Sigmoid colon (tissue), 7 donors: ENCODE results near the gene SERPINE1. TPM values are rescaled to one million over a fixed set of nuclear protein-coding genes. Genes with fewer than 3 reads are reported as not detected.

Experiments used
- DNase-seq: peaks from one replicate; pipeline ENCODE4 v3.0.0-alpha.2; 2019
- H3K27ac ChIP-seq, 4 donors: fragments of 200-600 bp; sonication (generic); one replicate each; pipeline ENCODE4 v1.5.1; 2016 to 2019; ENCODE audit warnings: mild to moderate bottlenecking in 1 of 4
- H3K27me3 ChIP-seq, 3 donors: fragments of 200-600 bp; sonication (generic); one replicate each; pipeline ENCODE4 v1.5.1; 2019; ENCODE audit warnings: mild to moderate bottlenecking in 1 of 3
- H3K36me3 ChIP-seq, 4 donors: fragments of 200-600 bp; sonication (generic); one replicate each; pipeline ENCODE4 v1.5.1; 2016 to 2019
- H3K4me1 ChIP-seq, 4 donors: fragments of 200-600 bp; sonication (generic); one replicate each; pipeline ENCODE4 v1.5.1; 2017 to 2019
- H3K4me3 ChIP-seq, 4 donors: fragments of 200-600 bp; sonication (generic); one replicate each; pipeline ENCODE4 v1.5.1; 2017 to 2019; ENCODE audit warnings: mild to moderate bottlenecking in 2 of 4, moderate library complexity in 1 of 4
- H3K9me3 ChIP-seq, 4 donors: fragments of 200-600 bp in 3 of 4; sonication (generic) in 3 of 4; one replicate each; pipeline versions ENCODE4 v1.5.1 to v1.6.1; 2013 to 2019
- EP300 ChIP-seq, 4 donors: sonication (generic); formaldehyde crosslinking; IDR thresholded peaks; one replicate each; pipeline ENCODE4 v1.6.1; 2017; ENCODE audit warnings: antibody characterized with exemption in 4 of 4
- POLR2A ChIP-seq, 2 donors: fragments of 450-650 bp; IDR thresholded peaks; one replicate each; pipeline ENCODE4 v1.6.1; 2016; ENCODE audit warnings: antibody characterized with exemption in 2 of 2, mild to moderate bottlenecking in 2 of 2, moderate library complexity in 2 of 2
- POLR2AphosphoS5 ChIP-seq, 4 donors: sonication (generic); formaldehyde crosslinking; IDR thresholded peaks; one replicate each; pipeline ENCODE4 v1.6.1; 2017; ENCODE audit warnings: antibody characterized with exemption in 4 of 4
- WGBS, 2 donors: extraction: QIAGEN DNeasy Blood & Tissue Kit; methylation state at CpG; one replicate each; pipeline ENCODE4 v1.1.7; 2013; 5-methylcytosine and 5-hydroxymethylcytosine counted together
- intact Hi-C: fragments of 100-400 bp; cut with DNase I; formaldehyde crosslinking; loops from one replicate; pipeline ENCODE4 v1.15.1; 2023
- polyA plus RNA-seq, 3 donors: library from polyadenylated mRNA; stranded (reverse); fragments of 200-250 nt; gene quantifications; one replicate each; pipeline ENCODE4 v1.2.3, GENCODE V29; 2013
- total RNA-seq, 4 donors: library from RNA; depleted of rRNA; stranded (reverse); fragments of >200 nt; gene quantifications; one replicate each; pipeline ENCODE4 v1.1.0, GENCODE V29; 2016
- TF ChIP-seq, protein P1 (sequence below), 4 experiments: fragments of 450-650 bp in 3 of 4; fragments of 200-600 bp in 1 of 4; IDR thresholded peaks; one replicate each; pipeline ENCODE4 v1.5.1; 2016 to 2019; ENCODE audit warnings: antibody characterized with exemption in 4 of 4, mild to moderate bottlenecking in 3 of 4, moderate library complexity in 2 of 4
- donor health status: healthy with polysubstance abuse.
- donor health status: Bipolar disorder and iron deficiency.
- donor health status: healthy.

SERPINE1 gene
- total and polyA plus RNA-seq, 7 donors, result 0.46 to 21.3 (median 9.3) TPM

DNA sequence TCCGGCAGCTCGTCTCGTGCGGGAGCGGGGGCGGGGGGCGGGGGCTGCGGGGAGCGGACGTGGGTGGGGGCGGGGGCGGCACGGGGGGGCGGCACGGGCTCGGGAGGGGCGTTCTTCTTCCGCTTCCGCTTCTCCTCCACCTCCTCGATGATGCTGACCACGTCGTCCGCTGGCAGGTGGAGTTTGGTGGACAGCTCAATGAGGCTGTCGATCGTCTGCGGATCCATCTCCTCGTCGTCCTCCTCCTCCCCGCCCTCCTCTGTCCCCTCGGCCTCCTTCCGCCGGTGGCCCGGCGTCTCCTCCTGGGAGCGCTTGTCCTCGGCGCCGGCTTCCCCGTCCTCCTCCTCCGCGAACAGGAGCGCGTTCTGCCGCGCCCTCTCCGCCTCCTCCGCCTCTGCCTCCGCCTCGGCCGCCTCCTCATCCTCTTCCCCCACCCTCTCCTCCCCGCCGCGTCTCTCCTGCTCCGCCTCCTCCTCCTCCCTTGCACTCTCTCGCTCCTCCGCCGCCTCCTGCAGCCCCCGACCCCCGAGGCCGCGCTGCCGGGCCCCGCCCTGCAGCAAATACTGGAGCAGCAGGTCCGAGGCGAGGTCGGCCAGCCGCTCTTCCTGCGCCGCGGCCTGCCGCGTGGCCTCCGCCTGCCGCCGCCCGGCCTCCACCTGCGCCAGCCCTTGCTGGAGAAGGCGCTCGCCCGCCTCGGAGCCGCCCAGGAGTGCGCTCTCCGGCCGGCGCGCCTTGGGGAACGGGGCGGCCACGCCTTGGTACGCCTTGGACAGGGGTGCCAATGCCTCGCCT lies 36.6 kb downstream of the SERPINE1 start:
- Histone ChIP-seq H3K9me3 (no peaks in the 10 kb centered on the region), H3K4me1 (peaks cover 0 to 42% (median 42%) of the 10 kb centered on the region in 4 donors), H3K27ac (no peak overlapping the region), H3K36me3 (peaks cover 5 to 30% (median 15%) of the 10 kb centered on the region in 4 donors), H3K4me3 (peak overlapping the region in 3 of 4 donors; percentile 12 to 35 (median 25)), H3K27me3 (peaks cover 55 to 84% (median 74%) of the 10 kb centered on the region in 3 donors)
- WGBS, 2 donors, result 1% methylated on average over 82 to 92 of the region's 92 CpGs
- DNase-seq, result no peak
- intact Hi-C loops, result loop anchor here (10.0 kb wide), 1 partner anchor 269 kb away; the partner anchor contains the start of gene ACHE
- no peak for TF ChIP-seq POLR2A (IDR thresholded peaks at IDR 0.05)
- no peak for TF ChIP-seq EP300 (IDR thresholded peaks at IDR 0.05)
- TF ChIP-seq POLR2AphosphoS5 (IDR thresholded peaks at IDR 0.05), result no peak

DNA sequence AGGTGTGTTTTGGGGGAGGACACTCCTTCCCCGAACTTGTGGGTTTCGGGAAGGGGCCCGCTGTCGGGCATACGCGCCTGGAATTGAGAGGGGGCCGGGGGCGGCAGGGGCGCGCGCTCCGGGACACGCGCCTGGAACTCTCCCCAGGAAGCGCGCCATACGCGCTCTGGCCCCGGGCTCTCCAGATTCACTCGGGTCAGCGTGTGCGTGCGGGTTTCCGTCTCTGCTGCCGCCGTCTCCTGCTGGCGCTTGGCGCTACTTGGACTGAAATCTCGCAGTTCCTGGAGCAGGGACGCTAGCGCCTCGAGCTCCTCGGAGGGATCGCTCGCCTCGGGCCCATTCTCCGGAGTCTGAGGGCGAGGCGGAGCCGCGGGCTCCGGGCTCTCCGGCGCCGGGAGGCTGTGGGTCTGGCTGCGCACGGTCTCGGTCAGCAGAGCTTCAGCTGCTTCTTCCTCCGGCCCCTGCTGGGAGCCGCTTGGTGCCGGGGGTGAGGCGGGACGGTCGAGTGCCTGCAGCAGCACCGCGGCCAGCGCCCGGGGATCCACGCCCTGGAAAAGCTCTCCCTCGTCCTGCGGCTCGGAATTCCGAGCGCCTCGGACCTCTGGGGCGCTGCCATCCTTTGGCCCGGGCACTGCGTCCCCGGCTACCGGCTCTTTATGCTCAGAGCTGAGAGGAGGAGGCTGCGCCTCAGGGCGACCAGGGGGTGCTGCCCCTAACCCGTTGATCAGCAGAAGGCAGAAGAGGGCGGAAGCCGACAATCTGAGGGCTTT lies 37.4 kb downstream of the SERPINE1 start:
- Histone ChIP-seq H3K9me3 (no peaks in the 10 kb centered on the region), H3K27ac (no peak overlapping the region), H3K4me1 (peaks cover 0 to 42% (median 42%) of the 10 kb centered on the region in 4 donors), H3K4me3 (peak overlapping the region in 2 of 4 donors; percentile 25 to 35), H3K36me3 (peaks cover 4 to 22% (median 10%) of the 10 kb centered on the region in 4 donors), H3K27me3 (peaks cover 55 to 92% (median 81%) of the 10 kb centered on the region in 3 donors)
- 3% methylated on average over 75 of the region's 75 CpGs for WGBS, 2 donors
- TF ChIP-seq, protein P1, sequence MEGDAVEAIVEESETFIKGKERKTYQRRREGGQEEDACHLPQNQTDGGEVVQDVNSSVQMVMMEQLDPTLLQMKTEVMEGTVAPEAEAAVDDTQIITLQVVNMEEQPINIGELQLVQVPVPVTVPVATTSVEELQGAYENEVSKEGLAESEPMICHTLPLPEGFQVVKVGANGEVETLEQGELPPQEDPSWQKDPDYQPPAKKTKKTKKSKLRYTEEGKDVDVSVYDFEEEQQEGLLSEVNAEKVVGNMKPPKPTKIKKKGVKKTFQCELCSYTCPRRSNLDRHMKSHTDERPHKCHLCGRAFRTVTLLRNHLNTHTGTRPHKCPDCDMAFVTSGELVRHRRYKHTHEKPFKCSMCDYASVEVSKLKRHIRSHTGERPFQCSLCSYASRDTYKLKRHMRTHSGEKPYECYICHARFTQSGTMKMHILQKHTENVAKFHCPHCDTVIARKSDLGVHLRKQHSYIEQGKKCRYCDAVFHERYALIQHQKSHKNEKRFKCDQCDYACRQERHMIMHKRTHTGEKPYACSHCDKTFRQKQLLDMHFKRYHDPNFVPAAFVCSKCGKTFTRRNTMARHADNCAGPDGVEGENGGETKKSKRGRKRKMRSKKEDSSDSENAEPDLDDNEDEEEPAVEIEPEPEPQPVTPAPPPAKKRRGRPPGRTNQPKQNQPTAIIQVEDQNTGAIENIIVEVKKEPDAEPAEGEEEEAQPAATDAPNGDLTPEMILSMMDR (IDR thresholded peaks at IDR 0.05), result no peak
- no peak for TF ChIP-seq POLR2A (IDR thresholded peaks at IDR 0.05)
- no peak for TF ChIP-seq POLR2AphosphoS5 (IDR thresholded peaks at IDR 0.05)
- TF ChIP-seq EP300 (IDR thresholded peaks at IDR 0.05), result no peak
- DNase-seq, result no peak
- intact Hi-C loops, result loop anchor here (10.0 kb wide), 1 partner anchor 269 kb away; the partner anchor contains the start of gene ACHE

DNA sequence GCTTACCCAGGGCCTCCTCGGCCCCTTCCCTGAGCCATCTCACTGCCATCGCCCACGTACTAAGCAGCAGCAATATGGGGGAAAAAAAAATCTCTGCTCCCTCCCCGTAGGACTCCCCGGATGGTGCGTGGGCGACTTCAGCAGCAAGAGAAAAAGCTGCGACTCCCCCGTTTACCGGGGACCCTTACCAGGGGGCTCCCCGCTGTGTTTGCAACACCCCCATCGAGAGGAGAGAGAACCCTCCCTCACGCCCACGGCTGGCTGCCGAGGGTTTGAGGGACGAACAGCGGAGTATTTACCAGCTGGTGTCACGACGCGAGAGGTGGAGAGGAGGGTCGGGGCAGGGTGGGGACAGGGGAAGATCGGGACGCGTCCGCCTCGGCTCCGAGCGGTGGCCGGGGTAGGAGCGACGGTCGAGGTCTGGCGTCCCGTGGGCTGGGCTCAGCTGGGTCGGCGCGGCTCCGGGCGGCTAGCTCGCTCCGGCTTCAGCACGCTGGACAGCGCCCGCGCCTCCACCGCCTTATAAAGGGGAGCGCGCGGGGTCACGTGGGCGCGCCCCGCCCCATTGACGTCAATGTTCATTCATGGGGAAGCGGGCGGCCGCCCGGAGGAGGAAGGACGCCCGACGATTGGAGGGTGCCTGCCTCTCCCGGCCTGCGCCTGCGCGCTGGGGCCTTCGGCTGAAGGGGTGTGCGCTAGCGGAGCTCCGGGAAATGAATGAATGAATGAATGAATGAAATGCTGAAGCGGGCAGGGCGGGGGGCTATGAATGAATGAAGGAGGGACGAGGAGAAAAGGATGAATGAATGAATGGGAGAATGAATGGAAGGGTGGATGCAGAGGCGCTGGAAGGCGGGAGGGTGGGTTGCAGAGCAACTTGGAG lies 38.4 kb downstream of the SERPINE1 start, which contains the start of gene VGF:
Gene VGF (minus strand): TSS at position 495 of the 883 bp plus-strand sequence. CDS start 726 bp downstream, outside the sequence.
- Histone ChIP-seq H3K27ac (no peak within 1 kb of the TSS), H3K4me3 (no peak within 1 kb of the TSS), H3K36me3 (peaks cover 0 to 14% (median 2%) of the 10 kb centered on the region in 4 donors), H3K9me3 (no peaks in the 10 kb centered on the region), H3K27me3 (peaks cover 59 to 98% (median 92%) of the 10 kb centered on the region in 3 donors), H3K4me1 (peaks cover 0 to 51% (median 47%) of the 10 kb centered on the region in 4 donors)
- TF ChIP-seq, protein P1 (IDR thresholded peaks at IDR 0.05), result no peak
- TF ChIP-seq POLR2A (IDR thresholded peaks at IDR 0.05) (no peak), POLR2AphosphoS5 (IDR thresholded peaks at IDR 0.05) (peak in 2 of 4 donors; percentile 39 to 72), EP300 (IDR thresholded peaks at IDR 0.05) (no peak)
- WGBS, 2 donors, result 3 to 4% methylated on average over 74 of the region's 74 CpGs
- peak; percentile 92 for DNase-seq
- intact Hi-C loops, result loop anchor here (10.0 kb wide), 1 partner anchor 271 kb away; the partner anchor contains the start of gene ACHE

DNA sequence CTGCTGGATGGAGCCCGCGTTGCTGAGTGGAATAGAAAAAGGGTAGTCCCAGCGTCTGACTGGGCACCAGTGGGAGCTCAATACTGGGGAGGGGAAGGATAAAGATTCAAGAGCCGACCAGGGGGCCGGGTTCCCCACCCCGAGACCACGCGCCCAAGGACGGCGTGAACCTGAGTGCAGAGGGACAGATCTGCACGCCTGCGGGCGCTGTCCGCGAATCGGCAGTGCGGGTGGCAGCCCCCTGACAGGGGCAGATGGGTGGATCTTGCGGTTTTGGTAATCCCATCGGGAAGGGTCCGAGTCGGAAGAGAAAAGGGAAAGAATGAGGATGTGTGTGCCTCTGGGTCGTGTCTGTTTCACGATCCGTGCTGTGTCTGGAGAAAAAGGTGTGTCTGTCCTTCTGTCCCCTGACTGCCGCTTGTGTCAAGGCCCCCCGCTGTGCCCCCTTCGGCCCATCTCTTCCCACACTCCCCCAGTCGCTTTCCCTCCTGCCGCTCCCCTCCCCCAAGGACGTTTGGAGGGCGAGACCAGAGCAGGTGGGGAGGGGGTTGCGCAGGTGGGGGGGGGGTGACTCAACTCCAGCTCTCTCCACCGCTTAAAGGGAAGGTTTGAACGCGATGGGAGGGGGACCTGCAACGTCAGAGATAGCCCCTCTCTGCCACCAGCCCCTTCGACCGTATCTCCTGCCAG lies 39.2 kb downstream of the SERPINE1 start:
- intact Hi-C loops, result loop anchor here (10.0 kb wide), 1 partner anchor 271 kb away; the partner anchor contains the start of gene ACHE
- TF ChIP-seq POLR2AphosphoS5 (IDR thresholded peaks at IDR 0.05) (no peak), EP300 (IDR thresholded peaks at IDR 0.05) (no peak), POLR2A (IDR thresholded peaks at IDR 0.05) (no peak)
- TF ChIP-seq, protein P1 (IDR thresholded peaks at IDR 0.05), result no peak
- no peak overlapping the region for H3K27ac ChIP-seq
- no peak overlapping the region for H3K4me3 ChIP-seq
- peaks cover 0 to 6% (median 0%) of the 10 kb centered on the region in 4 donors for H3K36me3 ChIP-seq
- peaks cover 0 to 51% (median 47%) of the 10 kb centered on the region in 4 donors for H3K4me1 ChIP-seq
- no peak for DNase-seq
- WGBS, 2 donors, result 2 to 5% methylated on average over 38 of the region's 38 CpGs
- H3K9me3 ChIP-seq, result no peaks in the 10 kb centered on the region
- peaks cover 67 to 100% (median 97%) of the 10 kb centered on the region in 3 donors for H3K27me3 ChIP-seq
